Large intestine (tissue), 3 donors: ENCODE results near the gene DNAH8. TPM values are rescaled to one million over a fixed set of nuclear protein-coding genes. Genes with fewer than 3 reads are reported as not detected.

Experiments
- DNase-seq, 2 donors: peaks; one replicate each; pipeline versions ENCODE4 v3.0.0 to v3.0.0-alpha.2; 2013
- H3K27ac ChIP-seq: one replicate; pipeline ENCODE4 v1.5.1; 2013; ENCODE audit warnings: low read length
- H3K27me3 ChIP-seq: 2 replicates; pipeline ENCODE4 v1.6.1; 2013; ENCODE audit warnings: low read length; ENCODE audit not compliant: control insufficient read depth, insufficient read depth
- H3K36me3 ChIP-seq: 2 replicates; pipeline ENCODE4 v1.6.1; 2013; ENCODE audit warnings: low read length; ENCODE audit not compliant: control insufficient read depth, insufficient read depth
- H3K4me1 ChIP-seq: one replicate; pipeline ENCODE4 v1.6.1; 2013; ENCODE audit warnings: low read length; ENCODE audit not compliant: control insufficient read depth, insufficient read depth
- H3K4me3 ChIP-seq: one replicate; pipeline ENCODE4 v1.5.1; 2013; ENCODE audit warnings: low read length
- H3K9me3 ChIP-seq: one replicate; pipeline ENCODE4 v1.6.1; 2013; ENCODE audit warnings: mild to moderate bottlenecking, low read depth, low read length, moderate library complexity; ENCODE audit not compliant: control insufficient read depth
- WGBS: methylation state at CpG from one replicate; pipeline ENCODE4 v1.1.5; 2013; ENCODE audit warnings: low lambda C conversion rate; ENCODE audit not compliant: insufficient coverage; 5-methylcytosine and 5-hydroxymethylcytosine counted together
- polyA plus RNA-seq: library from polyadenylated mRNA; unstranded; fragments of 120-200 nt; gene quantifications from one replicate; pipeline ENCODE4 v1.2.1, GENCODE V29; 2013

The DNAH8 gene
- polyA plus RNA-seq, 1 donor: 0.01 TPM

DNA sequence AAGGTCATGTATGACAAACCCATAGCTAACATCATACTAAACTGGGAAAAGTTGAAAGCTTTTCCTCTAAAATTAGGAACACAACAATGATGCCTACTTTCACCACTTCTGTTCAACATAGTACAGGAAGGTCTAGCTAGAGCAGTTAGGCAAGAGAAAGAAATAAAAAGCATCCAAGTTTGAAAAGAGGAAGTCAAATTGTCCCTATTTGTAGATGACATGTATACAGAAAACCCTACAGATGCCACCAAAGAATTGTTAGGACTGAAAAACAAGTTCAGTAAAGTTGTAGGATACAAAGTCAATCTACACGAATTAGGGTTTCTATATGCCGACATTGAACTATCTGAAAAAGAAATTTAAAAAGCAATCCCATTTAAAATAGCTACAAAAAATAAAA, 244.0 kb downstream of the DNAH8 start:
- peaks cover 3% of the 10 kb centered on the region for H3K27me3 ChIP-seq
- H3K9me3 ChIP-seq: no peaks in the 10 kb centered on the region
- H3K4me3 ChIP-seq: no peak overlapping the region
- no peak overlapping the region for H3K27ac ChIP-seq
- WGBS: 100% methylated on average over 2 of the region's 2 CpGs
- DNase-seq: no peak
- H3K36me3 ChIP-seq: no peaks in the 10 kb centered on the region
- H3K4me1 ChIP-seq: no peaks in the 10 kb centered on the region

DNA sequence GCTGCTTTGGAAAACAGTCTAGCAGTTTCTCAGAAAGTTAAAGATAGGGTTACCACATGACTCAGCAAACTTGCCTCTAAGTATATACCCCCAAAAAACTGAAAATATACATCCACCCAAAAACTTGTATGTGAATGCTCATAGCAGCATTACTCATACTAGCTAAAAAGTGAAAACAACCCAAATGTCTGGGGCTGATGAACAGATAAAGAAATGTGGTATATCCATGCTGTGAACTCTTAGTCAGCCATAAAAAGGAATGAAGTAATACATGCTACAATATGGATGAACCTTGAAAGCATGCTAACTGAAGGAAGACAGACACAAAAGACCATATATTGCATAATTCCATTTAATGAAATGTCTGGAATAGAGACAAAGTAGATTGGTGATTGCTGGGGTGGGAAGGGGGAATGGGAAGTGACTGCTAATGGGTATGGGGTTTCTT, 253.6 kb downstream of the DNAH8 start:
- DNase-seq: no peak
- peaks cover 2% of the 10 kb centered on the region for H3K27me3 ChIP-seq
- no peak overlapping the region for H3K4me3 ChIP-seq
- no peaks in the 10 kb centered on the region for H3K36me3 ChIP-seq
- H3K4me1 ChIP-seq: peaks cover 3% of the 10 kb centered on the region
- no peak overlapping the region for H3K27ac ChIP-seq
- H3K9me3 ChIP-seq: no peaks in the 10 kb centered on the region

- WGBS: 73% methylated on average over 6 of the region's 8 CpGs
- Histone ChIP-seq H3K27ac (no peak overlapping the region), H3K9me3 (no peaks in the 10 kb centered on the region), H3K27me3 (no peaks in the 10 kb centered on the region), H3K4me3 (no peak overlapping the region), H3K36me3 (no peaks in the 10 kb centered on the region), H3K4me1 (peaks cover 23% of the 10 kb centered on the region)
- peak; percentile 62 to 66 for DNase-seq
These were observed 258.3 kb downstream of the DNAH8 start for GRCh38 chr6:38973178-38974057.

DNA sequence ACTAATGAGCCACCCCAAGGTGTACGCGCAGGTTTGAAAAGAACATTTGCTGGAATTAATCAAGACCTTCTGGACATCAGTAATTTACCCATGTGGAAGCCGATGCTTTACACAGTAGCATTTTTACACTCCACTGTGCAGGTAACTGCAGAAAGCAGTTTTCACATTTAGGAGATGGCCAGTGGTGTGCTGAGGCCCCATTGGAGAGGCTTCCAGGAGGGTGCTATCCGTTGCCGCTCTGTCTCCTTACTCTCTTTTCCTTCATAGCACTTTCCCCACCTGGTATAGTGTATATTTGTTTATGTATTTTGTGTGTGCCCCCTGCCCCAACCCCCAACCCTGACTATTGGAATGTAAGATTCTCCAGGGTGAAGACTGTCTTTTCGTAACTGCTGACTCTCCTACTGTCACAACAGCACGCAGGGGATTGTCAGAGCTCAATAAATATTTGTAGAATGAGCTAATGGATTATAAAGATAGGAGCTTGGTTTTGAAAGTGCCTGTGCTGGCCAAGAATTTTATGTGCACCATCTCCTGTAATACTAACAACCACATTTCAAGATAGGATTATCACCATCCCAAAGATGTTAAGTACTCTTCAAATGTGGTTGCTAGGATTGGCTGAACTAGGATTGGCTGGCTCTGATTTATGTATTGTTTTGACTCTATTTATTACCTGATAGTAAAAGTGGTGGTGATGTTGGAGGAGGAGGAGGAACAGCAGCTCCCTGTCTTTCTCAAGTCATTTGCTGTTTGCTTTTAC, 259.5 kb downstream of the DNAH8 start:
- H3K27ac ChIP-seq: peak overlapping the region; percentile 5
- H3K27me3 ChIP-seq: no peaks in the 10 kb centered on the region
- H3K36me3 ChIP-seq: no peaks in the 10 kb centered on the region
- H3K9me3 ChIP-seq: no peaks in the 10 kb centered on the region
- WGBS: no CpG with 5 or more reads among the region's 7 CpGs
- H3K4me1 ChIP-seq: peaks cover 23% of the 10 kb centered on the region
- H3K4me3 ChIP-seq: no peak overlapping the region
- peak; percentile 61 to 86 for DNase-seq

DNA sequence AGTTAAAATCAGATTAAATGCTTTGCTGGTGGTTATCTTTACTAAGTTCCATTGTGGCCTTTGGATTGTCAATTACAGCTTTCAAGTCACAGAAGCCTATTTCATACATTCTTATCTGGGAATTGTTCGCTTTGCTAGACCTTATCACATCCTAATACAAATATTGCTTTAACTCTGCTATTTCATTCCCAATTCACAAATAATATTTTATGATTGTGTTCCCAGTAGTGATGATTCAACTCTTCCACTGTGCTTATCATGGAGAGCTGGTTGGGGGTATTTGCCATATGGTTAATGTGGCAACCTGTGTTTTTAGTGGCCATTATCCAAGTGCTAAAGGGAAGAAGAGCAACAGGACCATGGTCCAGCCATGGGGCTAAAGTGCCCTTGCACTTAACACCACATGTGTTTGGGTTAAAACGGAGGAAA, 260.5 kb downstream of the DNAH8 start:
- DNase-seq: peak; percentile 42 to 78
- peak overlapping the region; percentile 5 for H3K27ac ChIP-seq
- no peak overlapping the region for H3K4me3 ChIP-seq
- no peaks in the 10 kb centered on the region for H3K27me3 ChIP-seq
- no CpG with 5 or more reads among the region's 2 CpGs for WGBS
- H3K4me1 ChIP-seq: peaks cover 23% of the 10 kb centered on the region
- no peaks in the 10 kb centered on the region for H3K9me3 ChIP-seq
- no peaks in the 10 kb centered on the region for H3K36me3 ChIP-seq

DNA sequence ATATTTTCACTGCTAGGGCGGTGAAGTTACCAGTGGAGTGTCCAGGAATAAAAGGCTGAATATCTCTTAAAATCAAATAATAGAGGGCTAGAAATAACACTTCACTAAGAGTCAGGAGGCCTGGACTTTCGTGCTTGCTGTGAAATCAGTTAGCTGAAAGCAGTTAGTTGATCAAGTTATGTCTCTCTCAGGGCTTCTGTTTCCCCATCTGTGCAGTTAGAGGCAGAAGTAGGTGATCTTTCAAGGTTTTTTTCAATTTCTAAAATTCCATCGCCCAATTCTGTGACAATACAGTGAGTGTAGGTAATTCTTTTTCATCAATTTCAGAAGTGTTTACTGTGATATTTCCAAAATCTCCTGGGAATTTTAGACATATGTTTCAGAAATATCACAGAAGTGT, 260.9 kb downstream of the DNAH8 start:
- H3K27ac ChIP-seq: peak overlapping the region; percentile 5
- 100% methylated on average over 1 of the region's 3 CpGs for WGBS
- H3K4me1 ChIP-seq: peaks cover 23% of the 10 kb centered on the region
- no peaks in the 10 kb centered on the region for H3K27me3 ChIP-seq
- no peaks in the 10 kb centered on the region for H3K36me3 ChIP-seq
- no peak for DNase-seq
- no peaks in the 10 kb centered on the region for H3K9me3 ChIP-seq
- no peak overlapping the region for H3K4me3 ChIP-seq

DNA sequence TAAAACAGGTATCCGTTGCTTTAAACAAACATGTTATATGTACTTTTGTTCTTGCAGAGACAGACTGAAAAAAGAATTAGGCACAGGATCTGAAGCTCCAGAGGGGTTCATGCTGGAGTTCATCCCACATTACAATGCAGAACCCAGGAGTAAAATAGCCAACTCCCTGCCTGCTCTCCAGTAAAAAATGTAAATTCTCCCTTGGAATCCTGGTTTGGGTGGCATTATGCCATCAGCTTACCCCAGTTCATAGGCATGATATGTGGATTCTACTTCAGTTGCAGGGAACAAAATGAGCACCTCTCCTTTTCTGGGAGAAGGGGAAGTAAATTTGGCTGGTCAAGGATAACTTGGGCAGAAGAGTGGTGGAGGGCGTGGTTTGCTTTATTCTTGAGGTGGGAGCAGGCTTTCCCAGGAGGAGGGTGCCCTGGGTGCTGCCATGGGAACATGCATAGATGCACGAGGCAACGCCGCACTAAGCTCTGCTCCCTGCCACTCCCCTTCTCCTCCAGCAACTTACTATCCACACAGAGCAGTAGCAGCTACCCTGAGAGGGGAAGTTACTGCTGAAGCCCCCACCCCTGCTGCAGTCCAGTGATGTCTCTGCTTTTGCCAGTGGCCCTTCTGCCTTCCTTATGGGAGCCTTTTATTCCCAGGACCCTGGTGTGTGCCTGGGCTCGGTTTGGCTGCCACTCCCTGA, 261.8 kb downstream of the DNAH8 start:
- WGBS: no CpG with 5 or more reads among the region's 6 CpGs

DNA sequence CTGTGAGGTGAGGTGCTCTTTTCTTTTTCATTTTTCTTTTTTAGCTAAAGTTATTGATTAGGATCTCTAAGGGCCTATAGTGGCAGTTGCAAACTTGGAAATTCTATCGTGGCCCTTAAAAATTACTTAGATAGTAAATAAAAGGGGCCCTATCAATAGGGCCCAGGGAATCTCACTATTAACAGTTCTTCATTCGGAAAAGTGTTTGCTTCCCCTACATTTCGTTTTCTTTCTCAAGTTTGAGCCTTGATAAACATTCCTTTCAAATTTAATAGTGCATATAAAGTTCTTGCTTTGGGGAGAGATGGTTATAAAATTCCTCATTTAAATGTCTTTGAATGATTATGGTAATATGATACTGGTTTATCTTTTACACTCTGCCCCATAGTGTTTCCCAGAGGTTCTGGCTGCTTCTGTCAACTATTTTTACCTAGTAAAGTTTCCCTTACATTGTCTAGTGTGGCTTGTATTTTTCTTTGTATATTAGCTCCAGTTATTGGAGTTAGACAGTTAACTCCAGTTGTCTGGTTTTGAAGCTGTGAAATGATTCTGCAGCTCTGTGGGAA, 263.1 kb downstream of the DNAH8 start:
- Histone ChIP-seq H3K36me3 (no peaks in the 10 kb centered on the region), H3K4me3 (no peak overlapping the region), H3K27me3 (no peaks in the 10 kb centered on the region), H3K4me1 (peaks cover 23% of the 10 kb centered on the region), H3K9me3 (no peaks in the 10 kb centered on the region), H3K27ac (no peak overlapping the region)
- 93% methylated on average over 3 of the region's 3 CpGs for WGBS
- DNase-seq: no peak

More for the DNA sequence above, 261.8 kb downstream of the DNAH8 start:
- no peak overlapping the region for H3K4me3 ChIP-seq
- no peaks in the 10 kb centered on the region for H3K36me3 ChIP-seq
- peak in 1 of 2 donors; percentile 11 for DNase-seq
- H3K4me1 ChIP-seq: peaks cover 23% of the 10 kb centered on the region
- no peaks in the 10 kb centered on the region for H3K9me3 ChIP-seq
- no peaks in the 10 kb centered on the region for H3K27me3 ChIP-seq
- H3K27ac ChIP-seq: no peak overlapping the region

DNA sequence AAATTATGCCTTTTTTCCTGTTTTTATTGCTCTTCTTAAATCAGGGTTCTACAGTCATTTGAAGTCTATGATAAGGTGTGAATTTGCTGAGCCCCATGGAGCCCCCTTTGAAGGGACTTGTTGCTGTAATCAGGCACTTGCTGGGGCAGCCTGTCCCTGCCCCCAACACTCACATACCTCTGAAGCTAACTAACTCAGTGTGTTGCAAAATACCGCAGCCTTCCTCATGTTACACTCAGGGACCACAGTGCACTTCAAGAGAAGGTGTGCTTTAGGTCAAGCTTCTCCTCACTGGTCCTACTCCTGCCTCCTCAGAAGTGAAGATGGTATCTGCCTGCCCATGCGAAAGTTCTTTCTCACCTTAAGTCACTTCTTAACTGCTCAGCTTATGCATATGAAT, 267.4 kb downstream of the DNAH8 start:
- Histone ChIP-seq H3K4me1 (no peaks in the 10 kb centered on the region), H3K9me3 (no peaks in the 10 kb centered on the region), H3K27me3 (no peaks in the 10 kb centered on the region), H3K36me3 (no peaks in the 10 kb centered on the region), H3K27ac (no peak overlapping the region), H3K4me3 (no peak overlapping the region)
- DNase-seq: peak; percentile 23 to 38
- no CpG with 5 or more reads among the region's 2 CpGs for WGBS

DNA sequence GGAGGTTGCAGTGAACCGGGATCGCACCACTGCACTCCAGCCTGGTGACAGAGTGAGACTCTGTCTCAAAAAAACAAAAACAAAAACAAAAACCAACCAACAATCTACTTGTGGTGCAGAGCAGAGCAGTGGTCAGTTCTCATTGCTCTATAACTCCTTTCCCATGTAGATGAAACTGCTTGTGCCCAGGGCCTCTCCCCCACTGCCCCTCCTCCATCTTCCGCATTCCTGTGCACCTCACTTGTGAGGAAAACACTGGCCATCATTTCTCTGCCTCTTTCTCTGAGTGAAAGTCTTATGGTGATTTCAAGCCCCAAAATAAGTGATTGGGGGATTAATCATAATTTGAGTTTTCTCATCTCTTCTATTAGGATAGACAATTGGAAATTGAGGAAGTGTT, 269.6 kb downstream of the DNAH8 start:
- no peak for DNase-seq
- no CpG with 5 or more reads among the region's 3 CpGs for WGBS
- Histone ChIP-seq H3K9me3 (no peaks in the 10 kb centered on the region), H3K4me1 (peaks cover 18% of the 10 kb centered on the region), H3K36me3 (no peaks in the 10 kb centered on the region), H3K27me3 (no peaks in the 10 kb centered on the region), H3K27ac (no peak overlapping the region), H3K4me3 (no peak overlapping the region)
